Testis (tissue), 2 donors: Measurements from ENCODE around the gene ADGRE2.

ENCODE experiments used
- CTCF ChIP-seq, 3 experiments: fragments of 450-650 bp in 2 of 3; fragments of 200-600 bp in 1 of 3; sonication (generic) in 1 of 3; IDR thresholded peaks; one replicate each; pipeline ENCODE4 v1.5.1; 2016 to 2019; ENCODE audit warnings: antibody characterized with exemption in 3 of 3, mild to moderate bottlenecking in 2 of 3, moderate library complexity in 1 of 3
- POLR2A ChIP-seq: fragments of 450-650 bp; IDR thresholded peaks from one replicate; pipeline ENCODE4 v1.6.1; 2017; ENCODE audit warnings: antibody characterized with exemption, mild to moderate bottlenecking, moderate library complexity

- TF ChIP-seq POLR2A (no peak), CTCF (IDR thresholded peaks at IDR 0.05) (no peak)
These were observed 16.8 kb upstream of the ADGRE2 start for GRCh38 chr19:14795078-14795721.
